Activated CD4-positive, alpha-beta memory T cell treated with anti-CD3 and anti-CD28 coated beads for 36 hours (primary cell): ENCODE results near the gene TMEM219. TPM values are rescaled to one million over a fixed set of nuclear protein-coding genes. Genes with fewer than 3 reads are reported as not detected.

Source experiments
- CTCF ChIA-PET: fragments of 350-600 bp; sonication (Branson Sonifier 250); formaldehyde crosslinking; loops from one replicate; lab custom pipeline; 2021; ENCODE audit warnings: antibody characterized with exemption, inconsistent platforms; lab: Charles Lee
- POLR2A ChIA-PET: fragments of 350-600 bp; sonication (Branson Sonifier 250); formaldehyde crosslinking; loops from one replicate; lab custom pipeline; 2021; ENCODE audit warnings: antibody characterized with exemption; lab: Charles Lee
- DNase-seq: peaks from one replicate; pipeline ENCODE4 v3.0.0-alpha.2; 2020
- H3K27ac Mint-ChIP-seq: one replicate; pipeline ENCODE4 v1.8.0; 2021; ENCODE audit warnings: mixed read lengths
- H3K27me3 Mint-ChIP-seq: one replicate; pipeline ENCODE4 v1.8.0; 2021; ENCODE audit warnings: mixed read lengths
- H3K36me3 Mint-ChIP-seq: one replicate; pipeline ENCODE4 v1.8.0; 2021; ENCODE audit warnings: mixed read lengths
- H3K4me1 Mint-ChIP-seq: one replicate; pipeline ENCODE4 v1.8.0; 2021; ENCODE audit warnings: low read depth, mixed read lengths
- H3K4me3 Mint-ChIP-seq: one replicate; pipeline ENCODE4 v1.8.0; 2021; ENCODE audit warnings: mild to moderate bottlenecking, mixed read lengths
- H3K9me3 Mint-ChIP-seq: one replicate; pipeline ENCODE4 v1.8.0; 2021; ENCODE audit warnings: mixed read lengths
- intact Hi-C: fragments of 100-400 bp; cut with micrococcal nuclease; formaldehyde crosslinking; loops from one replicate; pipeline ENCODE4 v1.15.1; 2023
- total RNA-seq, 2 experiments: library from RNA; stranded (reverse); gene quantifications; one replicate each; pipeline ENCODE4 v1.2.3, GENCODE V29; 2021

Gene TMEM219
- total RNA-seq, 2 experiments from 2014 or later, result 57.1 to 64.8 TPM

DNA sequence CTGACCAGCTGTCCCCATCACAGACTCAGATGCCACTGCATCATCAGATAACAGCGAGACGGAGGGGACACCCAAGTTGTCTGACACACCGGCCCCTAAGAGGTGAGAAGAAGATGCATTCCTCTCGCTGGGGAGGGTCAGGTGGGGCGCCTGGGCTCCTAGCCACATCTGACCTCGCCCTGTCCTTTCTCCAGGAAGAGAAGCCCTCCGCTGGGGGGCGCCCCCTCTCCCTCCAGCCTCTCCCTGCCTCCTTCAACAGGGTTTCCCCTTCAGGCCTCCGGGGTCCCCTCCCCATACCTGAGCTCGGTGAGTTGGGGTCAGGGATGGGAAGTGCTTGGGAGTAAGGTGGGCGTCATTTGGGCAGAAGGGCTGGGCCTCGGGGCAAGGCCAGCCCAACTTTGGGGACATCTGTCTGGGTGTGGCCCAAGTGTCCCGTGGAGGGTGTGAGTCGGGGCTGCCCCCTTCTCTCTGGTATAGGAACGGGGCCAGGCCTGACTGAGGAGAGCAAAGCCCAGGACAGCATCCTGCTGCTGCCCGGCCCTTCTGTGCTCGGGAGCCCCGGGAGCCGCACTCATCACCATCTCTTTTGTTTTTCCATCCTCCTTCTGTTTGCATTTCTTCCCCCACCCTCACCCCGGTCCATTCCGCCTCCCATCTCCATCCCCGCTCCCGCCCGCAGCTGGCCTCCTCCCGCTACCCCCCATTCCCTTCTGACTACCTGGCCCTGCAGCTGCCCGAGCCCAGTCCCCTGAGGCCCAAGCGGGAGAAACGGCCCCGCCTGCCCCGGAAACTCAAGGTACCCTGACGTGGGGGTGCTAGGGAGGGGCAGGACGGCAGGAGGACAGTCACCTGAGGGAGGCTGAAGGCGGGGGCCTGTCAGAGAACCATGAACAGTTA lies 39.1 kb downstream of the TMEM219 start:
- Mint-ChIP-seq H3K27ac (no peak overlapping the region), H3K4me1 (peaks cover 17% of the 10 kb centered on the region), H3K27me3 (no peaks in the 10 kb centered on the region), H3K36me3 (peaks cover 16% of the 10 kb centered on the region), H3K4me3 (no peak overlapping the region), H3K9me3 (no peaks in the 10 kb centered on the region)
- POLR2A ChIA-PET, result no interaction called here
- CTCF ChIA-PET, result no interaction called here
- intact Hi-C loops, result no loop called here
- no peak for DNase-seq

DNA sequence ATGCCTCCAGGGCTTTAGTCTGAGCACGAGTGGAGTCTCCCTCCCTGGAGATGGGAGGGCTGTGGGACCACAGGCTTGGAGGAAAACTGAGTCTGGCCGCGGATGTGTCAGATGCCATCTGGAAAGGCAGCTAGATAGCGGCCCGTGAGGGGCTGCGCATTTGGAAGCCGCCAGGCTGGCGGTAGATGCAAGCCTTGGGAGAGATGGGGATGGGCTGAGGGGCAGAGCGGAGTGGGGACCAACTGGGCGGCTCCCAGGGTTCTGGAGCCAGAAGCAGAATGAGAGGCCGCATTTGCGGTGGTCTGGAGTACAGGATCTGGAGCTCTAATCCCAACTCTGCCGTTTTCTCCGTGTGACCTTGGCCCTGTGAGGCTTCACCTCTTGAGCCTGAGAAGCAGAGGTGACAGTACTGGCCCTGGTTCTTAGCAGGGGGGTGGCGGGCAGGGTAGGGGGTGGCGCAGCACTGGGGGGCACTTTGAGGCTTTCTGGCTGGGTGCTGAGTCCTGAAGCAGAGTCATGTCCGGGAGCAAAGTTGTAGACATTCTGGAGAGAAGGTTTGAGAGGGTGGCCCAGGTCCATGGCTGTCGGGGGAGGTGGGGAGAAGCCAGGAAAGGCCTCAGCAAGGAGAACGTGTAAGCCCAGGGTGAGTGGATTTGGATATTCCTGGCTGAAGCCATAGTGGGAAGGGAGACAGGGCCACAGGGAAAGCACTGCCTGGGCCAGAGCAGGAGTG lies 40.9 kb downstream of the TMEM219 start:
- Mint-ChIP-seq H3K27me3 (no peaks in the 10 kb centered on the region), H3K36me3 (peaks cover 11% of the 10 kb centered on the region), H3K4me3 (no peak overlapping the region), H3K9me3 (no peaks in the 10 kb centered on the region), H3K4me1 (peaks cover 11% of the 10 kb centered on the region), H3K27ac (no peak overlapping the region)
- ChIA-PET CTCF (interaction anchor here (1.6 to 2.1 kb wide), 3 partner anchors 30 to 302 kb away, joined by 3 to 8 read pairs (median 5); no protein-coding TSS in a partner anchor), POLR2A (no interaction called here)
- intact Hi-C loops, result no loop called here
- no peak for DNase-seq

DNA sequence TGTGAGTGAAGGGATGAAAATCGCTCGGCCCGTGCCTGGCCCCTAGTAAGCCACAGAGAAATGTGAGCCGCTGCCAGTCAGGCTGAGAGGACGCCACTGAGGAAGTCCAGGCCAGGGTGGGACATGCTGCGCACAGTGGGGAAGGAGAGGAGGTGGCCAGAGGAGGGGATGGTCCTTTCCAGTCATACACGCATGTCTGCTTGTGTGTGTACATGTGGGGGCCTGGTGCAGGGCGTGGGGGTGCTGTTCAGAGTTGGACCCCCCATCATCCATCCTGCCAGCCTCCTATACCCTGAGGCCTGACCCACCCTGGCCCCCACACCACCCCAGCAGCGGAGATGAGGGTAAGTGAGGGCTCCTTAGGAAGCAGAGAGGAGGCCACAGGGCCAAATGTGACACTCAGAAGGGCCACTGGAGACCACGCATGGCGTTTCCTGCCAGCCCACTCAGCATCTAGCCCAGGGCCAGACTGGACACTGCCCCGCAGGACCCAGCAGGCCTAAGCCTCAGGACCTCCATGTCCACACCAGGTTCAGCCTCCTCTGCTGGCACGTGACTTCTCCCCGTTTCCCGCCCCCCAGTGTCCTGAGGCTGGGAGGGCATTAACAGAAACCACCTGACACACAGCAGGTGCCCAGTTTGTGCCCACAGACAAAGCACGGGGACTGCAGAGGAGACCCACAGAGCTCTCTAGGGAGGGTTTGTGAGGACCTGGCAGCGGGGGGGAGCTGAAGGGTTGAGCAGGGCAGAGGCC lies 42.0 kb downstream of the TMEM219 start:
- POLR2A ChIA-PET, result interaction anchor here (1.1 to 2.2 kb wide), 2 partner anchors 7 to 9 kb away, joined by 3 to 7 read pairs; partner anchors contain the start of genes HIRIP3 and INO80E
- intact Hi-C loops, result no loop called here
- Mint-ChIP-seq H3K36me3 (peaks cover 5% of the 10 kb centered on the region), H3K27ac (no peak overlapping the region), H3K27me3 (peaks cover 3% of the 10 kb centered on the region), H3K4me1 (peaks cover 6% of the 10 kb centered on the region), H3K9me3 (no peaks in the 10 kb centered on the region), H3K4me3 (no peak overlapping the region)
- DNase-seq, result no peak
- CTCF ChIA-PET, result interaction anchor here (0.9 to 2.1 kb wide), 6 partner anchors 14 to 303 kb away, joined by 3 to 8 read pairs (median 4); partner anchors contain the start of genes KCTD13 and TLCD3B

DNA sequence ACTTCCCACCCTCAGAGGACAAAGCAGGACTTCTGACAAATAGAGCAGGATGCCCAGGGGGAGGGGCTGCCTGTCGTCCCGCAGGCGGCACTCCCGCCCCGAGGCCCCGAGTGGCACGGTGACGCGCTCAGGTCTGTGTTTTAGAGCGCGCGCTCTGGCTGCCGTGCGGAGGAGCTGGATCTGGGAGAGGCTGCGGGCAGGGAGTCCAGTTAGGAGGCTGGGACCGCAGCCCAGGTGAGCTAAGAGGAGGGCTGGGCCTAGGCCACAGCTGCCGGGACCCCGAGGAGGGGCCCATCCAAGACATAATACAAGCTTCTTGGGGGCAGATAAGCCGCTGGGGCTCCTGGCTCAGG lies 42.5 kb downstream of the TMEM219 start:
- Mint-ChIP-seq H3K27ac (no peak overlapping the region), H3K4me3 (no peak overlapping the region), H3K4me1 (peaks cover 4% of the 10 kb centered on the region), H3K9me3 (no peaks in the 10 kb centered on the region), H3K36me3 (no peaks in the 10 kb centered on the region), H3K27me3 (peaks cover 8% of the 10 kb centered on the region)
- DNase-seq, result no peak
- CTCF ChIA-PET, result interaction anchor here (0.9 to 2.1 kb wide), 5 partner anchors 14 to 304 kb away, joined by 3 to 8 read pairs (median 5); partner anchors contain the start of genes KCTD13 and TLCD3B
- POLR2A ChIA-PET, result interaction anchor here (1.1 to 2.2 kb wide), 2 partner anchors 8 to 9 kb away, joined by 3 to 7 read pairs; partner anchors contain the start of genes HIRIP3 and INO80E
- intact Hi-C loops, result no loop called here

DNA sequence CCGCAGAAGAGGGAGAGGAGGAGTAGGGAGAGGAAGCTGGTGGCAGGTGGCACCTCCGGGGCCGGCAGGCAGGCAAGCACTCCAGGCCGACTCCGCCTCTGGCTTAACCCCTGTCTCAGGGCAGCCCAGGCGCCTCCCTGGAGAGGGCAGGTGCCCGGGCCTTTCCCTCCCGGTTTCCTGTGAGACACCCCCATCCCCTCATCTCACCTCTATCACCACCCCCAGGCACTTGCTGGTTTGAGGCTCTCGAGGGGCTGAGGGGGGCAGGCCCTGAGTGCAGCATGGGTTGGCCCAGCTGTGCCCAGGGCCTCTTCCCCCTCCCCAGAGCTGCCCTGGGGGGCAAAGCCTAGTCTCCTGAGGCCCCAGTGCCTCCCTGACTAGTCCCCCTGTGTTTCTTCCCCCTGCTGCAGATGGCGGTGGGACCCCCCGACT lies 42.9 kb downstream of the TMEM219 start:
- intact Hi-C loops, result no loop called here
- H3K4me1 Mint-ChIP-seq, result peaks cover 2% of the 10 kb centered on the region
- peaks cover 11% of the 10 kb centered on the region for H3K27me3 Mint-ChIP-seq
- ChIA-PET POLR2A (interaction anchor here (1.1 to 2.2 kb wide), 2 partner anchors 8 to 10 kb away, joined by 3 to 7 read pairs; partner anchors contain the start of genes HIRIP3 and INO80E), CTCF (interaction anchor here (0.9 to 2.1 kb wide), 7 partner anchors 8 to 304 kb away, joined by 3 to 9 read pairs (median 5); partner anchors contain the start of genes HIRIP3, INO80E, KCTD13 and TLCD3B)
- DNase-seq, result no peak
- no peak overlapping the region for H3K4me3 Mint-ChIP-seq
- no peaks in the 10 kb centered on the region for H3K9me3 Mint-ChIP-seq
- H3K36me3 Mint-ChIP-seq, result no peaks in the 10 kb centered on the region
- no peak overlapping the region for H3K27ac Mint-ChIP-seq

DNA sequence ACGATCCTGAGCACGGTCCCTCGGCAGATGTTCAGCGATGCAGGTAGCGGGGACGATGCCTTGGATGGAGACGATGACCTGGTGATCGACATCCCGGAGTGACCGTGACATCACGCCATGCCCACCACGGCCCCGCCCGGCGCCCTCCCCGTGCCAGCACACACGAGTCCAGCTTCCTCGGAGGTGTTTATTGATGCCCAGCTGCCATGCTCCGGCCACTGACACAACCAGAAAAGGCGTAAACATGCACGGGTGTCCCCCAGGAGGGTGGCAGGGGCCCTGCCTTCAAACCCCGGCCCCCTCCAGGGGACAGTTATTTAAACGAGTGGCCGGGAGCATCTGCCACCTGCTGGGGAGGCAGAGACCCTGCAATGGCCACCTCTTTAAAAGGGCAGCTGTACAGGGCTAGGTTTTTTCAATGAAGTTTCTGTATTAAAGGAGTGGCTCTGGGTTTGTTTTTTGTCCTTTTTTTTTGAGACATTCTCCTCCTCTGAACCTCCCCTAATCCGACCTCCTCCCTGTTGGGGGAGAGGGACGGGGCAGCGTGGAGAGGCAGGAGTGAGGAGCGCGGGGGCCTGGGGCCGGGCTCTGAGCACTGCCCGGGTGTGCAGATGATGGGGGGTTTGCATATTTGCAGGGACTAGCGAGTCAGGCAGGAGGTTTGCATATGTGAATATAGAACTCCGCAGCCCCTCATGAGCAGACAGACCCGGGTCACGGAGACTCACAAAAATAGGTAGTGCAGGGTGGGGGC lies 43.6 kb downstream of the TMEM219 start:
- DNase-seq, result peak; percentile 40
- POLR2A ChIA-PET, result interaction anchor here (2.2 kb wide), 1 partner anchor 9 kb away, joined by 7 read pairs; the partner anchor contains the start of gene INO80E
- H3K36me3 Mint-ChIP-seq, result no peaks in the 10 kb centered on the region
- CTCF ChIA-PET, result interaction anchor here (0.6 to 2.1 kb wide), 17 partner anchors 9 to 314 kb away, joined by 3 to 9 read pairs (median 3); partner anchors contain the start of genes HIRIP3, INO80E, PAGR1 and TLCD3B
- no peak overlapping the region for H3K27ac Mint-ChIP-seq
- H3K27me3 Mint-ChIP-seq, result peaks cover 16% of the 10 kb centered on the region
- H3K4me1 Mint-ChIP-seq, result peaks cover 7% of the 10 kb centered on the region
- intact Hi-C loops, result no loop called here
- H3K9me3 Mint-ChIP-seq, result no peaks in the 10 kb centered on the region
- H3K4me3 Mint-ChIP-seq, result no peak overlapping the region

DNA sequence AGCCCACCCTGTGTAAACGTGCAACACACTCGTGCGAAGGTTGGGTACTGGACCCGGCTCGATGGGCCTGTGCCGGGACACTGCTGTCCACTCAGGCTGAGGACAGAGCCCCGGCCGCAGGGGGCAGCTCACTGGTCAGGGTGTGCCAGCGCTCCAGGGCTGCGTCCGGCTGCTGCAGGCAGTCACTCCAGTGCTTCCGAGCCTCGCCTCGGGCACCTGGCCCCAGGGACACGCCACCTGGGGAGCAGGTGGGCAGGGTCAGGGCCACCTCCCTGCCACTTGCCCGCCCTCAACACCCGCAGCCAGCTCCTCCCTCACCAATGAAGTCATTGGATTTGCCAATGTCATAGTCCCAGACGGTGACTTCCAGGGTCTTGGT lies 44.2 kb downstream of the TMEM219 start:
- no peak for DNase-seq
- ChIA-PET POLR2A (interaction anchor here (2.2 kb wide), 1 partner anchor 10 kb away, joined by 7 read pairs; the partner anchor contains the start of gene INO80E), CTCF (interaction anchor here (0.6 to 2.1 kb wide), 17 partner anchors 9 to 315 kb away, joined by 3 to 9 read pairs (median 3); partner anchors contain the start of genes HIRIP3, INO80E, PAGR1 and TLCD3B)
- H3K4me1 Mint-ChIP-seq, result peaks cover 9% of the 10 kb centered on the region
- peaks cover 17% of the 10 kb centered on the region for H3K27me3 Mint-ChIP-seq
- H3K9me3 Mint-ChIP-seq, result no peaks in the 10 kb centered on the region
- H3K27ac Mint-ChIP-seq, result no peak overlapping the region
- intact Hi-C loops, result no loop called here
- no peaks in the 10 kb centered on the region for H3K36me3 Mint-ChIP-seq
- H3K4me3 Mint-ChIP-seq, result no peak overlapping the region

DNA sequence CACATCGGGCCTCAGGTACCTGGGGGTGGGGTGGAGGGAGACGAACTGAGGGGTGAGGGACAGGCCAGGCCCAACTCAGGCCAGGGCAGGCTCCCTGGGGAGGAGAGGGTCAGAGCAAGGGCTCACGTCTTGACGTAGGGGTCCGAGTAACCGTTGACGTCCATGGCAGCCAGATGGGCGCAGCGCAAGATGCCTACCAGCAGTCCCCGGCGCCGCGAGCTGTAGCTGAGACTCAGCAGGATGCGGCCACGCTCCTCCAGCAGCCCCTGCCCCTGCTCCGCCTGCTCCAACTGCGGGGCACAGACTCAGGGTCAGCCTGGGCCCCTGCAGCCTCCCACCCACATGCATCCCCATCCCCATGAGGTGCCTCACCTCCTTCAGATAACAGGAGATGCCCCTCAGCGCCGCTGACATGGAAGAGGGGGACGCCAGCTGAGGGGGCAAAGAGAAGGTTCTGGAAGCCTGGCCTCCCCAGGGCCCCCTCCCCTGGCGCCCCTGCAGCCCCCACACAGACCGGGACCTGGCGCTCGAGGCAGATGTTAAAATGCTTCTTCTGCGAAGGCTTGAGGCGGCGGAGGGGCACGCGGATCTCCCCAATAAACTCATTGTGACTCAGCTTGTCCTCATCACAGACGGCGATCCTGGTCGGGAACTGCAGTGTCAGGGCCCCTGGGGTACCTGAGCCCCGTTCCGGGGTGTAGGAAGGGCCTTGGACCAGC lies 44.9 kb downstream of the TMEM219 start:
- peaks cover 18% of the 10 kb centered on the region for H3K27me3 Mint-ChIP-seq
- ChIA-PET CTCF (interaction anchor here (1.1 to 1.5 kb wide), 3 partner anchors 23 to 315 kb away, joined by 3 to 6 read pairs (median 3); no protein-coding TSS in a partner anchor), POLR2A (no interaction called here)
- no peak overlapping the region for H3K27ac Mint-ChIP-seq
- no peak for DNase-seq
- no peaks in the 10 kb centered on the region for H3K36me3 Mint-ChIP-seq
- H3K9me3 Mint-ChIP-seq, result no peaks in the 10 kb centered on the region
- peaks cover 9% of the 10 kb centered on the region for H3K4me1 Mint-ChIP-seq
- H3K4me3 Mint-ChIP-seq, result no peak overlapping the region
- intact Hi-C loops, result no loop called here

DNA sequence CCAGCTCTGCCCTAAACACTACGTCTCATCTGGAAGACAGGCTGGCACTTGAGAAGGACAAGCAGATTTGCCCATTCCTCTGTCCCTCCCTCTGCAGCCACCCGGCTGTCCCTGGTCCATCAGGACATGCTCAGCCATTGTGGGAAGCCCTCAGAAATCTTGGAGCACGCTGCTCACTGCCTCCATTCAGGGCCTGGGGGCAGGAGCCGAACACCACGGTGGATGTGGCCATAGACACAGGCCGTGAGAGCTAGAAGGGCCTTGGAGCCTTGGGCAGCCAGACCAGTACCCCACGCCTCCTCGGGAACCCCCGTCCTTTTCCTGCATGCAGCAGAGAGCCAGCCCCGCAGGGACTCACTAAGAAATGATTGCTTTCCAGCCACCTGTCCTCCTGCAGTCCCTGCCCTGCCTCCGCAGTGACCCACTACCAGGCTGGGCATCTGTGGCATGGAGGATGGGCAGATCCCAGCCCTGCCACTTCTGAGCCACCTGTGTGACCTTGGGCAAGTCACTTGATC lies 45.6 kb downstream of the TMEM219 start:
- H3K27me3 Mint-ChIP-seq, result peaks cover 22% of the 10 kb centered on the region
- no peaks in the 10 kb centered on the region for H3K36me3 Mint-ChIP-seq
- ChIA-PET POLR2A (no interaction called here), CTCF (no interaction called here)
- no peak overlapping the region for H3K4me3 Mint-ChIP-seq
- no peaks in the 10 kb centered on the region for H3K9me3 Mint-ChIP-seq
- H3K27ac Mint-ChIP-seq, result no peak overlapping the region
- DNase-seq, result no peak
- H3K4me1 Mint-ChIP-seq, result peaks cover 12% of the 10 kb centered on the region
- intact Hi-C loops, result no loop called here
